Right cardiac atrium (tissue), 5 donors: ENCODE data around the gene PTPN4. TPM values are rescaled to one million over a fixed set of nuclear protein-coding genes. Genes with fewer than 3 reads are reported as not detected.
A peak's percentile ranks its signal among the peaks of the same experiment; 100 is the strongest.

Source experiments
- ATAC-seq, 2 donors: fragments of 200-7000 bp; cut with Tn5 transposase; one replicate each; pipeline versions ENCODE4 v1.8.0 to v1.9.1; 2020; ENCODE audit warnings: moderate library complexity in 2 of 2, mild to moderate bottlenecking in 1 of 2
- DNase-seq, 3 donors: peaks; one replicate each; pipeline ENCODE4 v3.0.0-alpha.2; 2020
- H3K27ac ChIP-seq: one replicate; pipeline ENCODE4 v1.5.1; 2013; ENCODE audit warnings: mild to moderate bottlenecking, low read length, control low read depth, moderate library complexity
- H3K27me3 ChIP-seq: one replicate; pipeline ENCODE4 v1.6.1; 2013; ENCODE audit not compliant: control insufficient read depth, insufficient read depth
- H3K4me1 ChIP-seq: one replicate; pipeline ENCODE4 v1.6.1; 2013; ENCODE audit warnings: low read length; ENCODE audit not compliant: control insufficient read depth, insufficient read depth
- H3K4me3 ChIP-seq: one replicate; pipeline ENCODE4 v1.5.1; 2013; ENCODE audit warnings: low read length, control low read depth
- H3K9me3 ChIP-seq: one replicate; pipeline ENCODE4 v1.6.1; 2013; ENCODE audit warnings: low read length; ENCODE audit not compliant: control insufficient read depth
- WGBS: extraction: QIAGEN DNeasy Blood & Tissue Kit; methylation state at CpG from one replicate; pipeline ENCODE4 v1.1.7; 2013; 5-methylcytosine and 5-hydroxymethylcytosine counted together
- intact Hi-C, 4 donors: fragments of 100-400 bp; cut with DNase I; formaldehyde crosslinking; loops; one replicate each; pipeline versions ENCODE4 v1.11.0 to v1.14.0; 2022 to 2023
- polyA plus RNA-seq: library from polyadenylated mRNA; stranded (reverse); fragments of 200-250 nt; gene quantifications from one replicate; pipeline ENCODE4 v1.2.3, GENCODE V29; 2013
- total RNA-seq, 4 donors: library from RNA; stranded (reverse); fragmentation: NEBNext Ultra II Directional; extraction: Animal tissue kit (Norgen Biotek cat#: 25700); gene quantifications; one replicate each; pipeline ENCODE4 v1.2.1, GENCODE V29; 2021
- donor health status: healthy with polysubstance abuse.
- donor health status: DM: no; HTN: yes; CAD: no.
- donor health status: DM: no; HTN: no; CAD: no.
- donor health status: DM: no; HTN: yes; CAD: no; lungs with severe emphysema.
- donor health status: DM: yes; HTN: yes; CAD: no.

The PTPN4 gene
- total and polyA plus RNA-seq, 5 donors: 6.5 to 42.6 (median 35.0) TPM

DNA sequence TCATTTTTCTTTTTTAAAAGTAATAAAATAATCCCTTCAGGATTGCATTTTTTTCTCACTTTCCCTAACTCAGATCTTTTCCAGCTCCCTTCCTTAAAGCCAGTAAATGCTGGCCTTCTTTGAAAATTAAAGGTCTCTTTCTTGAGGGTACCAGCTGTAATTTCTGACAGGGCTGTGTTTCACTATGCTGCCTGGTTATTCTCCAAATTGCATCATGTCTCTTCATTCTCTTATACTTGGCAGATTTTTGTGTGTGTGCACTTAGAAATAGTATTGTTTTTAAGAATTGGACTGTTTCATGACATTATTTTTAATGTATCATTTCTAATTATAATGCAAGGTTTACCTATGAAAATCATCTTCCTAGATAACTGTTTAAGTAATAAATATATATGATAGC lies 181.1 kb downstream of the PTPN4 start:
- intact Hi-C loops: no loop called here

DNA sequence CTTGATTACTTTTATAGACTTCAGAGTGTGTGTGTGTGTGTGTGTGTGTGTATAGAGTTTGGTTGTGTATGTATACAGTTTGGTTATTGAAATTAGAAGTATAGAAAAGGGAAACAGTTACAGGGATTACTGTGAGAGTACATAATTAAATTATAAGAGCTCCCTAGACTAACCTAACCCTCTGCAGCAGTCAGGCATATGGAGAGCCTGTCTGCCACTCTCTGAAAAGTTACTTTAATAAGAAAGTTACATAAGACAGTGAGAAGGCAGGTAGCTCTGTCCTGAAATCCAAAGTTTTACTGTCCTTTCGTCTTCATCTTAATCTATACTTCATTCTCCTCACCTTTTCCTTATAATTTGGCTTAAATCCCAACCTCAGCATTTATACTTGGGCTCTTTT lies 181.7 kb downstream of the PTPN4 start:
- no peak overlapping the region for H3K27ac ChIP-seq
- DNase-seq (no peak), ATAC-seq (no peak)
- H3K4me1 ChIP-seq: no peaks in the 10 kb centered on the region
- H3K4me3 ChIP-seq: no peak overlapping the region
- no peaks in the 10 kb centered on the region for H3K27me3 ChIP-seq
- intact Hi-C loops: no loop called here
- no peaks in the 10 kb centered on the region for H3K9me3 ChIP-seq
- WGBS: 86% methylated on average over 1 of the region's 1 CpG

More for the DNA sequence above, 181.1 kb downstream of the PTPN4 start:
- Histone ChIP-seq H3K27me3 (no peaks in the 10 kb centered on the region), H3K4me3 (no peak overlapping the region), H3K9me3 (no peaks in the 10 kb centered on the region), H3K27ac (no peak overlapping the region), H3K4me1 (no peaks in the 10 kb centered on the region)
- DNase-seq (no peak), ATAC-seq (no peak)

DNA sequence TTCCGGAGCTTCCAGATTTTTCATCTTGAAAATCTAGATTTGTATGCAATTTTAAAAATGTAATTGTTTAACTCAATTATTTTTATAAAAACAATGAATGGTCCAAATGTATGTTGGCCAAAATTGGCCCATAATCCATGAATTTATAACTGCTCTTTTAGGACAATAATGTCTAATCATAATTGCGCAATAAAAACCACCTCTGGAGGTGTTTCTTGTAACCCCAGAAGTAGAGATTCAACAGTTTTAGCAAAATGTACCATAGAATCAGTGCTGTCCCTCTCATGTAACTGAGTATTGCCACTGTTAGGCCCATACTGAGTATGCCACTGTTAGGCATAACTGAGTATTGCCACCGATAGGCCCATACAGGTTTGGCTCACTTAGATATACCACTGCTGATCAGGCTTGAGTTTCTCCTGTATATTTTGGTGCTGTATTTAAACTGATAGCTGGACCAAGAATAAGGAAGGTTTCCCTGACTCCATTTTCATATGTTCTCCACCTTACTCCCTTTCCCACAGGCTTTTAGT lies 182.3 kb downstream of the PTPN4 start:
- no peak overlapping the region for H3K27ac ChIP-seq
- 95% methylated on average over 3 of the region's 3 CpGs for WGBS
- H3K9me3 ChIP-seq: no peaks in the 10 kb centered on the region
- no peaks in the 10 kb centered on the region for H3K4me1 ChIP-seq
- no peaks in the 10 kb centered on the region for H3K27me3 ChIP-seq
- no peak for DNase-seq
- H3K4me3 ChIP-seq: no peak overlapping the region
- intact Hi-C loops: no loop called here
- no peak for ATAC-seq

DNA sequence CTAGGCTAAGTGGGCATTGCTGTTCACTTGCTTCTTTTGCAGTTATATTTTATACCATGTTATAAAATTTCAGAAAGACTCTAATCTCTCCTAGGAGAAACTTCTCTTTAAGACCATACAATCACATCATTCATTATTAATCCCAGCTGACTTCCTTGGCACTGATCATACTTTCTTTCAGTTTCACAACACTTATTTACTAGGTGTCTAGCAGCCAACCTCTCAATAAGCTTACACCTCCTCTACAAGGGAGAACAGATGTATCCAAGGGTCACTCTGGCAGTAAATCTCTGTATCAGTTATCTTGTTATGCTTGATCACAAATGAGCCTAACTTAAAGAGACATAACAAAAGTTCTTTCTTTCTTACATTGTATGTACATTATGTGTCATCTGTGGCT lies 183.3 kb downstream of the PTPN4 start:
- no peak overlapping the region for H3K4me3 ChIP-seq
- ATAC-seq (no peak), DNase-seq (no peak)
- no peak overlapping the region for H3K27ac ChIP-seq
- no peaks in the 10 kb centered on the region for H3K27me3 ChIP-seq
- no peaks in the 10 kb centered on the region for H3K9me3 ChIP-seq
- H3K4me1 ChIP-seq: no peaks in the 10 kb centered on the region
- intact Hi-C loops: no loop called here

DNA sequence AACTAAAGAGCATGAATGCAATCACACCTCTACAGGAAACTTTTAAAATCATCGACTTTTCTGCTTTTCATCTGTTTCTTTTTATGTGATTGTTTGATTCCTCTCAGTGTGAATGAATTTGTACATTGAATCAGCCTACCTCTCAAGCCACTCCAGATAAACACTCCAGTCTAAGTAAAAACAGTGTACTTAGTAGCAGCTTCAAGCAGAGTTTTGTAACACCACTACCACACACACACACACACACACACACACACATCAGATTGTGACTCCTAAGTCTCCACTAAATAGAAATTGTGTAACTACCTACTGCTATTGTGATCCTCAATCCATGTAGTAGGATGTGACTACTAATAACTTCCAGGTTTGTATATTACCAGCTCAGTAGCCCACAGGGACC lies 187.8 kb downstream of the PTPN4 start:
- no peak overlapping the region for H3K4me3 ChIP-seq
- no peaks in the 10 kb centered on the region for H3K9me3 ChIP-seq
- no peaks in the 10 kb centered on the region for H3K4me1 ChIP-seq
- no peak for DNase-seq
- WGBS: 93% methylated on average over 1 of the region's 1 CpG
- no peak overlapping the region for H3K27ac ChIP-seq
- intact Hi-C loops: no loop called here
- ATAC-seq: no peak
- H3K27me3 ChIP-seq: no peaks in the 10 kb centered on the region

DNA sequence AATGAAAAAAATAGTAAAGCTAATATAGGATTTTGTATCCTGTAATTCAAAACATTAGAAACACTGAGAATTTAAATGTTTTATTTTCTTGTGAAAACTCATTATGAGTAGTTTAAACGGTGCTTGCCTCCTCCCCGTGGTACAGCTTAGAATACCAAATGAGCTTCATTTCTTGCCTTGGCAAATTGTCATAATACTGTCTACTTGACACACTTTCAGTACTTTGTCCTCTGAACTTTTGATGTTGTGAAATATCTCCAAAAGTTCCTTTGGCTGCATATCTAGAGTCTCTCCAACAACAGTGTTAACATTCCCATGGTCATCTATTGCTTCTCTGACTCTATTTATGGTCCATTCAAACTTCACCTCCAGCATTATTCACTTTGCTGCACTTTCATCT lies 191.2 kb downstream of the PTPN4 start:
- ATAC-seq (peak in 1 of 2 donors; percentile 48), DNase-seq (no peak)
- Histone ChIP-seq H3K9me3 (no peaks in the 10 kb centered on the region), H3K27me3 (no peaks in the 10 kb centered on the region), H3K27ac (no peak overlapping the region), H3K4me3 (no peak overlapping the region), H3K4me1 (no peaks in the 10 kb centered on the region)
- intact Hi-C loops: loop anchor here in 1 of 4 donors (10.0 kb wide), 1 partner anchor 196 kb away; the partner anchor contains the start of gene PTPN4
- WGBS: 80% methylated on average over 2 of the region's 2 CpGs

DNA sequence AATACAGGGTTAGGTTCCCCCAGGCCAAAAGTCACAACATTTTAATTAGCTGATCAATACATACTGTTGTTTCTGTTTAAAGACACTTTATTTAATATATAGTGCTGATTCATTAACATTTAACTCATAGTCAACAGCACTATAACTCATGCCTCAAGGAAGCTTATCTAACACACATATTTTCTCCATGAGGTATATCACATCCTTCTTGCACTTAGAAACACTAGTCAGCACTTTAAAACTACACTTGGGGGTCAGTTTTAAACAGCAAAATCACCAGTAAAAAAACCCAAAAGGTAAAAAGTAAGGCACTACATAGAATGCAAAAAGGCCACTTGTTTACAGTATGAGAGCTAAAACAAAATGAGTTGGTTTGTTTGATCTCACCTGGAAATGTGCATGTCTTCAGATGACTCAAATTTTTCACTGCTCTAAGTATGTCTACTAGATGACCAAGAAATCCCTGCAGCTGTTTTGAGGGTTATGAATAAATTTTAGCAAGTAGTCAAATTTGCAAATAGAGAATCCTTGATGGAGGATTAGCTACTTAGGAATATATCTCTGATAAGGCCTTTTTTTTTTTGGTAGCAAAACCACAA lies 199.0 kb downstream of the PTPN4 start:
- Histone ChIP-seq H3K4me3 (no peak overlapping the region), H3K27ac (no peak overlapping the region), H3K9me3 (no peaks in the 10 kb centered on the region), H3K4me1 (no peaks in the 10 kb centered on the region), H3K27me3 (no peaks in the 10 kb centered on the region)
- ATAC-seq (no peak), DNase-seq (no peak)
- intact Hi-C loops: loop anchor here in 1 of 4 donors (10.0 kb wide), 1 partner anchor 204 kb away; the partner anchor contains the start of gene PTPN4

DNA sequence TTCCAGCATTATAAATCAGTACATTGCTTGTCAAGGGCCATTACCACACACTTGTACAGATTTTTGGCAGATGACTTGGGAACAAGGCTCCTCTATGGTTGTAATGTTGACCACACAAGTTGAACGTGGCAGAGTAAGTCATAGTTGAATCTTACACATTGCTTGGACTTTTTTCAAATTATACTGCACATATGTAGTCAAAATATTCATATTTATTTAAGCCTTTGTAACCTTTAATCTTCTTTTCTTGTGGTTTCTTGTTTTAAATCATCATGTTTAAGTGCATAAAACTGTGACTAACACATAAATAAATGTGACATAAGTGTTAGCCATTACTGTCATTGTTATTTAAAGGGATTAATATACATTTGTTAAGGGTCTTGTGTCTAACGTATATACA lies 201.1 kb downstream of the PTPN4 start:
- no peak overlapping the region for H3K4me3 ChIP-seq

DNA sequence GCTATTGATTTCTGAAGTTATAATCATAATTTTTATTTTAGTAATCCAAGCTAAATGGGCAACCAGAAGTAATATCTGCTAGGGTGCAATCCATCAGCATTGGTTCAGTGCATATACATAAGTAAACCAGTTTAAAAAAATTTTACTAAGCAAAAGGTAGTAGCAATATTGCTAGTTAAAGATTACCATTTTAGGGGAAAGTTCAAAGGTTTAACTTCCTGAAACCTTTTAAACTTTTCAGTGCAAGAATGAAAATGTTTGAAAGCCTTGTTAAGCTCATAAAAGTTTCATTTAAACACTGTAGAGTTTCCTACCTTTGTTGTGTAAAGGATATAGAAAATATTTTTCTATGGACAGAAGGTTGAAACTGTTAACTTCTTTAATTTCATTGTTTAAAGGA lies 222.2 kb downstream of the PTPN4 start:
- intact Hi-C loops: no loop called here
- Histone ChIP-seq H3K27ac (no peak overlapping the region), H3K4me3 (no peak overlapping the region), H3K4me1 (no peaks in the 10 kb centered on the region), H3K27me3 (no peaks in the 10 kb centered on the region), H3K9me3 (no peaks in the 10 kb centered on the region)
- no peak for ATAC-seq
- DNase-seq: no peak

More for the DNA sequence above, 201.1 kb downstream of the PTPN4 start:
- no peaks in the 10 kb centered on the region for H3K9me3 ChIP-seq
- no peaks in the 10 kb centered on the region for H3K4me1 ChIP-seq
- WGBS: 85% methylated on average over 2 of the region's 2 CpGs
- H3K27me3 ChIP-seq: no peaks in the 10 kb centered on the region
- no peak for ATAC-seq
- no peak overlapping the region for H3K27ac ChIP-seq
- intact Hi-C loops: no loop called here
- no peak for DNase-seq

DNA sequence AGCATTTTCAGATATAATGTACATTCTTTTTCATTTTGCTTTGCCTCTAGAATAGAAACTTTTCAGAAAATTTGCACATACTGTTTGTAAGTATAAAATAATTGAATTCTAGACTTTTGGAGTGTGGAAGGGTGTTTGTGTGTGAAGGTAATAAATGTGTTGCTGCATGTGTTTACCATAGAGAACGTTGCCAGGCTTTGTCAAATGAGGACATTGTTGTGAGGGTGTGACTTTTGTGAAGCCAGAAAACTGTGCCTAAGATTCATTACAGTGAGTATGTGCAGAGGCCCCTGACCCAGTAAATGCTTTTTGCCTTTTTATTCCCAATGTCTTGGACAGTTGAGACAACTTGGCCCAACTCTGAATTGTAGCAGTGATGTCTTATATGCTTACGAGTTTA lies 222.8 kb downstream of the PTPN4 start:
- ATAC-seq (no peak), DNase-seq (no peak)
- Histone ChIP-seq H3K4me3 (no peak overlapping the region), H3K27me3 (no peaks in the 10 kb centered on the region), H3K4me1 (no peaks in the 10 kb centered on the region), H3K27ac (no peak overlapping the region), H3K9me3 (no peaks in the 10 kb centered on the region)
- intact Hi-C loops: no loop called here
- 71% methylated on average over 2 of the region's 2 CpGs for WGBS

DNA sequence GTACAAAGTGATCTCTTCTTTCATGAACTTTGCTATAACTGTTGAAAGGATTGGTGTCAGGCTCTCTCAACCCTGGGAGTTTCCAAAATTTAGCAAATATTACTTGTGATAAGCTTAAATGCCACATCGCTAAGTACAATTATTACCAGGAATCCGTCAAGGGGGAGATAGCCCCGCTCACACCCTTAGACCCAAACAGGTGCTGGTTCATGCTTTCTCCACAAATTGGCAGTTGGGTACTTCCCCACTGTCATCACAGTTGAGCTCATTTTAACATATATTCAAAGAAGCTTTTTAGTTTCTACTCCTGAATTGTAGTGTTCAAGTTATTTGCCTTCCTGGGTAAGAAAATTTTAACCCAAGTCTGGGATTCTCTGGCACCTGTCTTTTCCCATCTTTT lies 223.4 kb downstream of the PTPN4 start:
- no peak for DNase-seq
- Histone ChIP-seq H3K4me3 (no peak overlapping the region), H3K9me3 (no peaks in the 10 kb centered on the region), H3K4me1 (no peaks in the 10 kb centered on the region), H3K27me3 (no peaks in the 10 kb centered on the region), H3K27ac (no peak overlapping the region)
- WGBS: 69% methylated on average over 3 of the region's 3 CpGs
- no peak for ATAC-seq
- intact Hi-C loops: no loop called here

DNA sequence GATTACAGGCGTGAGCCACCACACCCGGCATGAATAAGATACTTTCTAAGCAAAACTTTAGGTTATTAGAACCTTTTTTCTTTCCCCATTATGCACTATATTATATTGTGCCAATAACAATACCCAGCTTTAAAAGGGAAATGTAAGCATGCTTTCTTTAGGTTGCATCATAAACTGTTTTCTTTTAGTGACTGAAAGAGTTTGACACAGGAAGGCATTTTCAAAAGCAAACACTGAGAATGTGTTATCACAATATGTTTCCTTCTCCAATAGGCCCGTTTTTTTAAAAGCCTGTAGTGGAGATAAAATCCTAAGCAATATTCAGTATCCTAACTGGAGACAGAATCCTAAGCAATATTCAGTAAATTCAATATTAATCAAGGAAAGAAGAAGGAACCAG lies 236.4 kb downstream of the PTPN4 start:
- ATAC-seq: no peak
- no peaks in the 10 kb centered on the region for H3K4me1 ChIP-seq
- WGBS: 73% methylated on average over 3 of the region's 3 CpGs
- intact Hi-C loops: no loop called here
- H3K9me3 ChIP-seq: no peaks in the 10 kb centered on the region
- H3K27ac ChIP-seq: no peak overlapping the region
- no peak overlapping the region for H3K4me3 ChIP-seq
- DNase-seq: no peak
- H3K27me3 ChIP-seq: no peaks in the 10 kb centered on the region
